GM12878 (cell line): ENCODE data around the gene GIMAP6. TPM values are rescaled to one million over a fixed set of nuclear protein-coding genes. Genes with fewer than 3 reads are reported as not detected.

Experiments
- EED ChIP-seq: sonication (generic); IDR thresholded peaks from 2 replicates; pipeline ENCODE4 v1.6.1; 2016; ENCODE audit warnings: antibody characterized with exemption, low read depth
- EGR1 ChIP-seq, 2 experiments: IDR thresholded peaks; 1 replicate in 1 of 2; 2 replicates in 1 of 2; pipeline ENCODE4 v1.6.1; 2011 to 2012; ENCODE audit warnings: low read depth in 2 of 2, low read length in 2 of 2, borderline replicate concordance in 1 of 2, mild to moderate bottlenecking in 1 of 2, moderate library complexity in 1 of 2
- ETV6 ChIP-seq, 2 experiments: fragments of 450-650 bp in 1 of 2; IDR thresholded peaks in 1 of 2; conservative IDR thresholded peaks in 1 of 2; 2 replicates each; pipeline ENCODE4 v1.6.1; 2014; ENCODE audit warnings: antibody characterized with exemption in 1 of 2, borderline replicate concordance in 1 of 2, low read depth in 1 of 2, mild to moderate bottlenecking in 1 of 2, moderate library complexity in 1 of 2
- HDAC6 ChIP-seq: fragments of 200-600 bp; sonication (generic); IDR thresholded peaks from one replicate; pipeline ENCODE4 v1.8.0; 2017; ENCODE audit warnings: antibody characterized with exemption; ENCODE audit not compliant: unreplicated experiment
- IKZF1 ChIP-seq: fragments of 450-650 bp; conservative IDR thresholded peaks from 2 replicates; pipeline ENCODE4 v1.6.1; 2017; ENCODE audit warnings: antibody characterized with exemption, mild to moderate bottlenecking
- IKZF2 ChIP-seq, 2 experiments: fragments of 450-650 bp; IDR thresholded peaks; 2 replicates each; pipeline ENCODE4 v1.6.1; 2017; ENCODE audit warnings: mild to moderate bottlenecking in 2 of 2, moderate library complexity in 2 of 2
- LARP7 ChIP-seq: fragments of 450-650 bp; IDR thresholded peaks from 2 replicates; pipeline ENCODE4 v1.6.1; 2017; ENCODE audit warnings: mild to moderate bottlenecking
- MYC ChIP-seq: IDR thresholded peaks from 2 replicates; pipeline ENCODE4 v1.6.1; 2011; ENCODE audit warnings: mild to moderate bottlenecking, low read length, moderate library complexity, inconsistent platforms; ENCODE audit not compliant: insufficient read depth, insufficient replicate concordance, insufficient read length, severe bottlenecking
- NFIC ChIP-seq: IDR thresholded peaks from 2 replicates; pipeline ENCODE4 v1.6.1; 2012; ENCODE audit warnings: low read depth, mild to moderate bottlenecking, inconsistent platforms, low read length, moderate library complexity
- RB1 ChIP-seq: fragments of 450-650 bp; formaldehyde crosslinking; IDR thresholded peaks from 2 replicates; pipeline ENCODE4 v1.6.1; 2017; ENCODE audit warnings: mild to moderate bottlenecking, borderline replicate concordance
- SMAD1 ChIP-seq: fragments of 450-650 bp; IDR thresholded peaks from 2 replicates; pipeline ENCODE4 v1.6.1; 2018; ENCODE audit warnings: mild to moderate bottlenecking, low read depth; ENCODE audit not compliant: partially characterized antibody
- SP1 ChIP-seq: IDR thresholded peaks from one replicate; pipeline ENCODE4 v1.6.1; 2011; ENCODE audit warnings: low read depth, low read length
- TCF3 ChIP-seq: IDR thresholded peaks from 2 replicates; pipeline ENCODE4 v1.6.1; 2012; ENCODE audit warnings: low read depth, mild to moderate bottlenecking, low read length, borderline replicate concordance; ENCODE audit not compliant: insufficient read depth
- ZBTB4 ChIP-seq: fragments of 450-650 bp; formaldehyde crosslinking; IDR thresholded peaks from 2 replicates; pipeline ENCODE4 v1.4.0; 2022; ENCODE audit warnings: mild to moderate bottlenecking, moderate library complexity
- polyA plus RNA-seq, 11 experiments: library from polyadenylated mRNA; depleted of rRNA in 4 of 11; unstranded in 6 of 11; stranded (reverse) in 5 of 11; fragments of >200 nt; fragmentation: Nextera tagmentation in 4 of 11; fragmentation: Illumina TruSeq in 1 of 11; extraction: Ambion mirVana in 4 of 11; extraction: Trizol in 1 of 11; gene quantifications; 1 replicate in 1 of 11; 2 replicates in 10 of 11; pipeline versions ENCODE4 v1.2.1 to v1.2.3, GENCODE V29; 2011 to 2016; ENCODE audit warnings: inconsistent platforms in 2 of 11, missing spikeins in 2 of 11, low read depth in 1 of 11
- total RNA-seq, 4 experiments: library from RNA; depleted of rRNA in 3 of 4; stranded (reverse); fragments of >200 nt in 3 of 4; fragmentation: Illumina TruSeq in 1 of 4; extraction: Trizol in 1 of 4; gene quantifications; 2 replicates each; pipeline versions ENCODE4 v1.2.1 to v1.2.3, GENCODE V29; 2013 to 2021
- TF ChIP-seq, protein P1 (sequence below): fragments of 450-650 bp; IDR thresholded peaks from 2 replicates; pipeline ENCODE4 v1.6.1; 2017; ENCODE audit warnings: low read depth, mild to moderate bottlenecking, moderate library complexity
- TF ChIP-seq, protein P2 (sequence below): fragments of 450-650 bp; IDR thresholded peaks from 2 replicates; pipeline ENCODE4 v1.6.1; 2016; ENCODE audit warnings: mild to moderate bottlenecking
- TF ChIP-seq, protein P3 (sequence below): IDR thresholded peaks from 2 replicates; pipeline ENCODE4 v1.6.1; 2011; ENCODE audit warnings: mild to moderate bottlenecking, low read depth, low read length, moderate library complexity; ENCODE audit not compliant: insufficient replicate concordance
- TF ChIP-seq, protein P4 (sequence below): fragments of 450-650 bp; IDR thresholded peaks from 2 replicates; pipeline ENCODE4 v1.6.1; 2016; ENCODE audit warnings: mild to moderate bottlenecking

GIMAP6 gene
- total and polyA plus RNA-seq, 10 of the 15 experiments (the other 5 are each of a cell fraction or from before 2014, with no cell fraction given), result 6.2 to 49.2 (median 35.4) TPM

DNA sequence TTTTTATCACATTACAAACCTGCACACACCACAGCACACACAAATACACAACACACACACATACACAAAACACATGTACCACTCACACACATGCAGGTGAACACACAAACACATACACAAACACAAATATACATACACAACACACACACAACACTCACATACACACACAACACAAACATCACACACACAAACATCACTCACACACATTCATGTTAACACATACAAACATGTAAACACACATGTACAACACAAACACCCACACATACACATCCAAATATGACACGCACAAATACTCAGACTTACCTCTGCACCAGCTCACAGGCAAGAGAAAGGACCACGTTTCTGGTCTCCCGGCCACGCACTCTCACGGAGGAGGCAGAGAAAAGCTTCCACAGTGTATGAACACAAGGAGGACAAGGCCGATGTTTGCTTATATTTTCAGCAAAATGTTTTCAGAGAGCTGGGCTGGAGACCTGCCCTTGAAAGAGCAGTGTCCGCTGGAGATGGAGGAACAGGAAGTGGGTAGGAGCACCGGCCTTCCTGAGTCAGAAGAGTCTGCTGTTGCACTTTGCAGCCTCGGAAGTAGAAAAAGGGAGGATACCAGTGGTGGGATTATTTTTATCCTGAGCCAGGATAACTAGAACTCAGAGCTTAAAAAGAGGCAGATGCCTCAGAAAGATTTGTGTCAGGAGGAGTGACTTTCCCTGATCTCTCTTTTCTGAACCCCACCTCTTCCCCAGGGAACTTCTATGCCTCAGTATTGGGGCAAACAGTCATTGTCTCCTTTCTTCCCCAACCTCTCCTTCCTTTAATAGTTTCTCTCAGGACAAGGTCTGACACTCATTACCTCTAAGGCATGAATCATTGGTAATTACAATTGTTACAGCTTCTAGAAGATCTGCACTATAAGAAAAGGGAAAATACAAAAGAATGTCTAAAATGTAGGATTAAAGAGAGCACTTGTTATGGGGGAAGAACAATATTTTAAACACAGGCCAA is at the start of gene GIMAP6 (continued):
- TF ChIP-seq, protein P1, sequence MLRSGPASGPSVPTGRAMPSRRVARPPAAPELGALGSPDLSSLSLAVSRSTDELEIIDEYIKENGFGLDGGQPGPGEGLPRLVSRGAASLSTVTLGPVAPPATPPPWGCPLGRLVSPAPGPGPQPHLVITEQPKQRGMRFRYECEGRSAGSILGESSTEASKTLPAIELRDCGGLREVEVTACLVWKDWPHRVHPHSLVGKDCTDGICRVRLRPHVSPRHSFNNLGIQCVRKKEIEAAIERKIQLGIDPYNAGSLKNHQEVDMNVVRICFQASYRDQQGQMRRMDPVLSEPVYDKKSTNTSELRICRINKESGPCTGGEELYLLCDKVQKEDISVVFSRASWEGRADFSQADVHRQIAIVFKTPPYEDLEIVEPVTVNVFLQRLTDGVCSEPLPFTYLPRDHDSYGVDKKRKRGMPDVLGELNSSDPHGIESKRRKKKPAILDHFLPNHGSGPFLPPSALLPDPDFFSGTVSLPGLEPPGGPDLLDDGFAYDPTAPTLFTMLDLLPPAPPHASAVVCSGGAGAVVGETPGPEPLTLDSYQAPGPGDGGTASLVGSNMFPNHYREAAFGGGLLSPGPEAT, result peak; percentile 32; the same call in 1 of the 2 replicates
- peak; percentile 76 for TF ChIP-seq IKZF1
- TF ChIP-seq, protein P2, sequence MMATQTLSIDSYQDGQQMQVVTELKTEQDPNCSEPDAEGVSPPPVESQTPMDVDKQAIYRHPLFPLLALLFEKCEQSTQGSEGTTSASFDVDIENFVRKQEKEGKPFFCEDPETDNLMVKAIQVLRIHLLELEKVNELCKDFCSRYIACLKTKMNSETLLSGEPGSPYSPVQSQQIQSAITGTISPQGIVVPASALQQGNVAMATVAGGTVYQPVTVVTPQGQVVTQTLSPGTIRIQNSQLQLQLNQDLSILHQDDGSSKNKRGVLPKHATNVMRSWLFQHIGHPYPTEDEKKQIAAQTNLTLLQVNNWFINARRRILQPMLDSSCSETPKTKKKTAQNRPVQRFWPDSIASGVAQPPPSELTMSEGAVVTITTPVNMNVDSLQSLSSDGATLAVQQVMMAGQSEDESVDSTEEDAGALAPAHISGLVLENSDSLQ, result no peak
- TF ChIP-seq, protein P3, sequence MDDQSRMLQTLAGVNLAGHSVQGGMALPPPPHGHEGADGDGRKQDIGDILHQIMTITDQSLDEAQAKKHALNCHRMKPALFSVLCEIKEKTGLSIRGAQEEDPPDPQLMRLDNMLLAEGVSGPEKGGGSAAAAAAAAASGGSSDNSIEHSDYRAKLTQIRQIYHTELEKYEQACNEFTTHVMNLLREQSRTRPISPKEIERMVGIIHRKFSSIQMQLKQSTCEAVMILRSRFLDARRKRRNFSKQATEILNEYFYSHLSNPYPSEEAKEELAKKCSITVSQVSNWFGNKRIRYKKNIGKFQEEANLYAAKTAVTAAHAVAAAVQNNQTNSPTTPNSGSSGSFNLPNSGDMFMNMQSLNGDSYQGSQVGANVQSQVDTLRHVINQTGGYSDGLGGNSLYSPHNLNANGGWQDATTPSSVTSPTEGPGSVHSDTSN, result no peak
- TF ChIP-seq TCF3, result no peak
- TF ChIP-seq EED, result peak; percentile 60; the same call in 1 of the 2 replicates
- TF ChIP-seq SP1, result no peak
- 0 out of 2 replicates have a peak, but pooled peaks have one; percentile 18 for TF ChIP-seq LARP7
- TF ChIP-seq IKZF2 (IDR thresholded peaks at IDR 0.05), result peak; percentile 60 to 66; a peak in 3 of 4 replicates
- TF ChIP-seq ZBTB4 (CRISPR knock-in tag), result no peak
- 0 out of 4 replicates have a peak, but pooled peaks of 1 of the 2 experiments have one; percentile 38 for TF ChIP-seq ETV6 (conservative IDR thresholded peaks at IDR 0.05 in 1 of 2, IDR thresholded peaks at IDR 0.05 in 1 of 2; ENCODE audit: borderline replicate concordance in 1 of 2, low read depth in 1 of 2)
- TF ChIP-seq RB1, result 0 out of 2 replicates have a peak, but pooled peaks have one; percentile 7
- TF ChIP-seq EGR1 (IDR thresholded peaks at IDR 0.05; ENCODE audit: borderline replicate concordance in 1 of 2, low read depth in 2 of 2, low read length in 2 of 2), result no peak
- TF ChIP-seq HDAC6, result peak; percentile 52
- 0 out of 2 replicates have a peak, but pooled peaks have one; percentile 17 for TF ChIP-seq NFIC
- no peak for TF ChIP-seq MYC
- TF ChIP-seq, protein P4, sequence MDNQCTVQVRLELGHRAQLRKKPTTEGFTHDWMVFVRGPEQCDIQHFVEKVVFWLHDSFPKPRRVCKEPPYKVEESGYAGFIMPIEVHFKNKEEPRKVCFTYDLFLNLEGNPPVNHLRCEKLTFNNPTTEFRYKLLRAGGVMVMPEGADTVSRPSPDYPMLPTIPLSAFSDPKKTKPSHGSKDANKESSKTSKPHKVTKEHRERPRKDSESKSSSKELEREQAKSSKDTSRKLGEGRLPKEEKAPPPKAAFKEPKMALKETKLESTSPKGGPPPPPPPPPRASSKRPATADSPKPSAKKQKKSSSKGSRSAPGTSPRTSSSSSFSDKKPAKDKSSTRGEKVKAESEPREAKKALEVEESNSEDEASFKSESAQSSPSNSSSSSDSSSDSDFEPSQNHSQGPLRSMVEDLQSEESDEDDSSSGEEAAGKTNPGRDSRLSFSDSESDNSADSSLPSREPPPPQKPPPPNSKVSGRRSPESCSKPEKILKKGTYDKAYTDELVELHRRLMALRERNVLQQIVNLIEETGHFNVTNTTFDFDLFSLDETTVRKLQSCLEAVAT, result peak; percentile 75; the same call in 1 of the 2 replicates
- peak; percentile 48 for TF ChIP-seq SMAD1
